ENCODE results near the gene AQP12B. TPM values are rescaled to one million over a fixed set of nuclear protein-coding genes. Genes with fewer than 3 reads are reported as not detected.

Gene AQP12B
- polyA plus RNA-seq, 1 donor (not counting 4 experiments of a cell fraction or from before 2014, with no cell fraction given) = not detected

GRCh38 chr2:240635121-240635997 is 47.3 kb downstream of the AQP12B start:
- dilution Hi-C loops (cut with MboI; ENCODE audit: extremely low pct_ligation_motif_present, low sequenced_read_pairs) = no loop called here

GRCh38 chr2:240632306-240632721 is 50.4 kb downstream of the AQP12B start:
- Histone ChIP-seq H3K9ac (ENCODE audit: control insufficient read depth, extremely low read depth, insufficient read depth, low read length) (no peak overlapping the region), H3K4me1 (ENCODE audit: control insufficient read depth, extremely low read depth, insufficient read depth, low read length) (no peaks in the 10 kb centered on the region), H3K27me3 (ENCODE audit: control insufficient read depth, extremely low read depth, insufficient read depth, low read length) (no peaks in the 10 kb centered on the region), H3K79me2 (ENCODE audit: control insufficient read depth, insufficient read depth, low read length) (no peaks in the 10 kb centered on the region), H3K36me3 (ENCODE audit: control insufficient read depth in 2 of 2, extremely low read depth in 1 of 2, insufficient read depth in 2 of 2, low read length in 2 of 2) (no peaks in the 10 kb centered on the region), H3K4me3 (ENCODE audit: control insufficient read depth in 2 of 3, extremely low read depth in 1 of 3, insufficient read depth in 2 of 3, low read depth in 1 of 3, low read length in 3 of 3) (no peak overlapping the region), H3K9me3 (ENCODE audit: control insufficient read depth, low read depth, low read length) (peaks cover 3% of the 10 kb centered on the region), H3K4me2 (ENCODE audit: control insufficient read depth, extremely low read depth, insufficient read depth, low read depth, low read length) (no peak overlapping the region), H4K20me1 (ENCODE audit: control insufficient read depth, extremely low read depth, insufficient read depth, low read length) (no peaks in the 10 kb centered on the region), H2AFZ (ENCODE audit: control insufficient read depth, low read length) (no peak overlapping the region), H3K27ac (ENCODE audit: control insufficient read depth, insufficient read depth, low read length) (no peak overlapping the region), H3K9me1 (ENCODE audit: control insufficient read depth, extremely low read depth, insufficient read depth, low read length) (no peaks in the 10 kb centered on the region)
- dilution Hi-C loops (cut with MboI; ENCODE audit: extremely low pct_ligation_motif_present, low sequenced_read_pairs) = no loop called here
- no peak for FAIRE-seq
- DNase-seq (ENCODE audit: low read depth, low spot score) = no peak
- TF ChIP-seq EZH2 (IDR thresholded peaks at IDR 0.05; ENCODE audit: low read length) (no peak), CTCF (optimal IDR thresholded peaks at IDR 0.05 in 1 of 3, IDR thresholded peaks at IDR 0.05 in 1 of 3, conservative IDR thresholded peaks at IDR 0.05 in 1 of 3; ENCODE audit: extremely low read depth in 1 of 3, insufficient read depth in 2 of 3, low read length in 3 of 3) (no peak)

More at GRCh38 chr2:240635121-240635997, 47.3 kb downstream of the AQP12B start:
- H3K27ac ChIP-seq (ENCODE audit: control insufficient read depth, insufficient read depth, low read length) = no peak overlapping the region
- H4K20me1 ChIP-seq (ENCODE audit: control insufficient read depth, extremely low read depth, insufficient read depth, low read length) = no peaks in the 10 kb centered on the region
- peaks cover 3% of the 10 kb centered on the region for H3K9me3 ChIP-seq (ENCODE audit: control insufficient read depth, low read depth, low read length)
- no peak overlapping the region for H3K4me2 ChIP-seq (ENCODE audit: control insufficient read depth, extremely low read depth, insufficient read depth, low read depth, low read length)
- no peaks in the 10 kb centered on the region for H3K36me3 ChIP-seq (ENCODE audit: control insufficient read depth in 2 of 2, extremely low read depth in 1 of 2, insufficient read depth in 2 of 2, low read length in 2 of 2)
- H3K79me2 ChIP-seq (ENCODE audit: control insufficient read depth, insufficient read depth, low read length) = no peaks in the 10 kb centered on the region
- TF ChIP-seq CTCF (optimal IDR thresholded peaks at IDR 0.05 in 1 of 3, IDR thresholded peaks at IDR 0.05 in 1 of 3, conservative IDR thresholded peaks at IDR 0.05 in 1 of 3; ENCODE audit: extremely low read depth in 1 of 3, insufficient read depth in 2 of 3, low read length in 3 of 3) = no peak
- H3K27me3 ChIP-seq (ENCODE audit: control insufficient read depth, extremely low read depth, insufficient read depth, low read length) = peaks cover 3% of the 10 kb centered on the region
- FAIRE-seq (no peak), DNase-seq (ENCODE audit: low read depth, low spot score) (no peak)
- H3K9me1 ChIP-seq (ENCODE audit: control insufficient read depth, extremely low read depth, insufficient read depth, low read length) = no peaks in the 10 kb centered on the region
- no peak overlapping the region for H3K9ac ChIP-seq (ENCODE audit: control insufficient read depth, extremely low read depth, insufficient read depth, low read length)
- H3K4me3 ChIP-seq (ENCODE audit: control insufficient read depth in 2 of 3, extremely low read depth in 1 of 3, insufficient read depth in 2 of 3, low read depth in 1 of 3, low read length in 3 of 3) = no peak overlapping the region
- no peaks in the 10 kb centered on the region for H3K4me1 ChIP-seq (ENCODE audit: control insufficient read depth, extremely low read depth, insufficient read depth, low read length)
- no peak overlapping the region for H2AFZ ChIP-seq (ENCODE audit: control insufficient read depth, low read length)
